GM12872 (cell line): Measurements from ENCODE around the gene LYPD5.

Source experiments
- TF ChIP-seq, protein P1 (sequence below): IDR thresholded peaks from 3 replicates; pipeline ENCODE4 v1.5.1; 2011; ENCODE audit warnings: low read depth, mild to moderate bottlenecking, low read length, moderate library complexity; ENCODE audit not compliant: insufficient read depth

Gene LYPD5

DNA sequence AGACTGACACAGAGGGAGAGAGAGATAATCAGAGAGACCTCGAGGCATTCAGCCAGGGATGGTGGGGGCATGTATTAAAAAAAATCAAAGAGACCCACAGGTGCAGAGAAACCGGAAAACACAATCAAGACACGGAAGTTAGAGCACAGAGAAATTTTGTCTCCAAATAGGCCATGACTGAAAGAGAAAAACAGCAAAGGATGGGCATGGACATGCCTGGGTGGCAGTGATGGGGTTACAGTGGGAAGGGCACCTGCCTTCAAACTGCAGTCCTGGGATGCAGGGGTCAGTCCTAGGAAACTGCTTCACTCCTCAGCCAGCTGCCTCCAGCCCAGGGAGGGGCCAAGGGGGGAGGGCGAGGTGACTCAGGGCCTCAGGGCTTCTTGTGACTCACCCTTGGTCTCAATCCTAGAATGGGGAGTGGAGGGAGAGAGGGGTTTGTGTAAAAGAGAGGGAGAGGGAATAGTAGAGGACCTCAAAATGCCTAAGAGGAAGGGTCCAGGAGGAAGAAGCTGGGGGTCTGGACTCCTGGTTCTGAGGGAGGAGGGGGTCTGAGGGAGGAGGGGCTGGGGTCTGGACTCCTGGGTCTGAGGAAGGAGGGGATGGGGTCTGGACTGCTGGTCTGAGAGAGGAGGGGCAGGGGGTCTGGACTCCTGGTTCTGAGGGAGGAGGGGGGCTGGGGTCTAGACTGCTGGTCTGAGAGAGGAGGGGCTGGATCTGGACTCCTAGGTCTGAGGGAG lies 17.8 kb downstream of the LYPD5 start:
- TF ChIP-seq, protein P1, sequence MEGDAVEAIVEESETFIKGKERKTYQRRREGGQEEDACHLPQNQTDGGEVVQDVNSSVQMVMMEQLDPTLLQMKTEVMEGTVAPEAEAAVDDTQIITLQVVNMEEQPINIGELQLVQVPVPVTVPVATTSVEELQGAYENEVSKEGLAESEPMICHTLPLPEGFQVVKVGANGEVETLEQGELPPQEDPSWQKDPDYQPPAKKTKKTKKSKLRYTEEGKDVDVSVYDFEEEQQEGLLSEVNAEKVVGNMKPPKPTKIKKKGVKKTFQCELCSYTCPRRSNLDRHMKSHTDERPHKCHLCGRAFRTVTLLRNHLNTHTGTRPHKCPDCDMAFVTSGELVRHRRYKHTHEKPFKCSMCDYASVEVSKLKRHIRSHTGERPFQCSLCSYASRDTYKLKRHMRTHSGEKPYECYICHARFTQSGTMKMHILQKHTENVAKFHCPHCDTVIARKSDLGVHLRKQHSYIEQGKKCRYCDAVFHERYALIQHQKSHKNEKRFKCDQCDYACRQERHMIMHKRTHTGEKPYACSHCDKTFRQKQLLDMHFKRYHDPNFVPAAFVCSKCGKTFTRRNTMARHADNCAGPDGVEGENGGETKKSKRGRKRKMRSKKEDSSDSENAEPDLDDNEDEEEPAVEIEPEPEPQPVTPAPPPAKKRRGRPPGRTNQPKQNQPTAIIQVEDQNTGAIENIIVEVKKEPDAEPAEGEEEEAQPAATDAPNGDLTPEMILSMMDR, result no peak

DNA sequence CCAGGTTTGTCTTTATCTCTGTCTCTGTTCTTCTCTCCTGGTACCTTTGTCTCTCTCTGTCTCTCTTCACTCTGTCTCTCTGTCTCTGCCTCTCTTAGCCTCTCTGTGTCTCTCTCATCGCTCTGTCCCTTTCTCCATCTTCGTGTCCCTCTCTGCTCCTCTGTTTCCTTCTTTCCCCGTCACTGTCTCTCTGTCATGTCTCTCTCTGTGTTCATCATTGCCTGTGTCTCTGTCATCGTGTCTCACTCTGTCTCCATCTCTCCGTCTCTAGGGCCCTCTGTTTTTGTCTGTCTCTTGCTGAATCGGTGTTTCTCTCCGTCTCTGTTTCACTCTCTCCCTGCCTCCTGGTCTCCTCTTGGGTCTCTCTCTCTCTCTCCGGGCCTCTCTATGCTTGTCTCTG lies 18.6 kb downstream of the LYPD5 start:
- TF ChIP-seq, protein P1, result no peak

DNA sequence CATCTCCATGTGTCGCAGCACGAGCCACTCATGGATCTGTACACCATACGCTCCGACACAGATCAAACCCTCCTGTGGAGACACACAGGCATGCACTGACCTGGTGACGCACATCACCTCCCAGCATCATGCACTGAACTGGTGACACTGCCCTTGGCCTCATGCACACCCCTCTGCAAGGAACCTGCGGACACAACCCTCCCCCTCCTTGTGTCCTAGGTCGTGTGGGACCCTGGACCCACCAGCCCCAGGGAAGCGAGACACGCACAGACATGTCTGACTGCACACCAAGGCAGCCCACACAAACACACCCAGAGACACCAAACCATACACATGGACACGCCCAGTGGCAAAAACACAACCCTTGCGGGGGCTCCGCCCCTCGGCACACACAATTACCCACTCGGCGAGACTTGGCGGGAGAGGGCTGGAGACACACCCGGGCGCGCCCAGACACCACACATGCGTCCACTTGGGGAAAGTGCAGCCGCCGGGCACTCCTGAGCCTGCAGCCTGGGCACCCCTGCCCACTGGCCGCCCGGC lies 19.5 kb downstream of the LYPD5 start:
- TF ChIP-seq, protein P1, result no peak

DNA sequence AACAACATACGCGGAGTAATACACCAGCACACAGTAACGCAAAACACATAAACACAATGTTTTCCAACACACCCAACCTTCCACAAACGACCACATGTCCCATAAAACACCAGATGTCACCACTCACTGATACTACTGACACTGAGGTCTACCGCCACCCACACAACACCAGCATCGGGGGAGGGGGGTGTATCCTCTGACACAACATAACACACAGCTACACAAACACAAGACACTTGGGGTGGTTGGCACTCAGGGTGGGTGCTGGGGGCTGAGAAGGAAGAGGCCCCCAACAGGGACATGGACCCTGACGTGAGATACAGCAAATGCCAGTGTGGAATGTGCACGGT lies 20.0 kb downstream of the LYPD5 start:
- TF ChIP-seq, protein P1, result no peak

DNA sequence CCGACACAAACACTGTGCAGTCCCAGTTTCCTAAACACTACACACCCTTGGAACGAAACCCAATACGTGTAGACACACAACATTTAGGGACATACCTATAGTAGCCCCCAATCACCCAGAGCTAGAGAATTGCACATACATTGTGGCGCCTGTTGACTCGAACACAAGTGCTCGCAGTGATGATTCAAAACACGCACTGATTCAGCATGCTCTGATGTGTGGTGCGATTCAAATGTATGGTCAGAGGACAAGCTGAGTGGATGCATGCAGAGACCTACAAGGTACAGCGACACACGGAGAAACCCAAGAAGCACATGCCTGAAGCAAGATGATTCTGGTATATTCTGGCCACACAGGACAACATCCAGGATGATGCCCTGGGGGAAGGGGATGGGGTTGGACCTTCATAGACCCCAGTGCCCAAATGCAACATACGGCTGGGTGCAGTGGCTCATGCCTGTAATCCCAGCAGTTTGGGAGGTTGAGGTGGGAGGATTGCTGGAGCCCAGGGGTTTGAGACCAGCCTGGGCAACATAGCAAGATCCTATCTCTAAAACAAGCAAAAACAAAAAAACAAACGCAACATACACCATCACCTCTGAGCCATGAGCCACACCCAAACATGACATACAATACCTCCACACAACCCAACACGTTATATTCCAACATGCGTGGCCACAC lies 20.5 kb downstream of the LYPD5 start:
- TF ChIP-seq, protein P1, result no peak

DNA sequence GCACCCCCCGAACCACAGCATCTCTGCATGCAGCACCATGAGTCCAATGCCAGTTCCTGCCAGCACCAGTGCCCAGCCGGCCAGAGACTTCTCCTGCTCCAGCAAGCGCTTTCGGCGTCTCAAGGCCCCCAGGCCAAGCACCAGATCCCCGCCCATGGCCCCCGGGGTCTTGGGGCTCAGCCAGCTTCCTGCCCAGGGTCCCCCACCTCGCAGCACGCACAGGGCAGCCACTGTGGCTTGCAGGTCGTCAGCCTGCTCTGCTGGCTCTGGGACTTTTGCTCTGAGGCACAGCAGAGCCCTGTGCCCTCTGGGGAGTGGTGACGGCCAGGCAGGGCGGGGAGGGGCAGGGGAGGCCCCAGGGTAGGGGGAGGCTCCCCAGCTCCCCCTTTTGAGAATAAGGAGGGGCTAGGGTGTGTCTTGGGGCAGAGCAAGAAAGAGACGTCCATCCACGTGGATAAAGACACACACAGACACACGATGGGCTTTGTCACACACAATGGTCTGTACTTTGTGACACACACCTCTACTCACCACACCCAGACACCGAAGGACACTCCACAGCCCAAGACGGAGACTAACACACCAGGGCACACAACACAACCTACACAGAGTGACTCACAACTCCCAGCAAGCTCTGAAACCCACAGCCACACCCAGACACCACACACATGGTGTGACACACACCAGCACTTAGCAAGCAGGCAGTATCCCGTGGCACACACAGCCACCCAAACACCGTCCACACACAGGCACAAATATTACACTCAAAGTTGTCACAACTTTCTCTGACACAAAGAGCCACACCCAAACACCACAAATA lies 21.3 kb downstream of the LYPD5 start, which contains the start of gene KCNN4:
KCNN4 (minus strand) TSS at position 268 of the 820 bp plus-strand sequence; CDS start at position 156, 112 bp downstream.
- TF ChIP-seq, protein P1, result no peak

DNA sequence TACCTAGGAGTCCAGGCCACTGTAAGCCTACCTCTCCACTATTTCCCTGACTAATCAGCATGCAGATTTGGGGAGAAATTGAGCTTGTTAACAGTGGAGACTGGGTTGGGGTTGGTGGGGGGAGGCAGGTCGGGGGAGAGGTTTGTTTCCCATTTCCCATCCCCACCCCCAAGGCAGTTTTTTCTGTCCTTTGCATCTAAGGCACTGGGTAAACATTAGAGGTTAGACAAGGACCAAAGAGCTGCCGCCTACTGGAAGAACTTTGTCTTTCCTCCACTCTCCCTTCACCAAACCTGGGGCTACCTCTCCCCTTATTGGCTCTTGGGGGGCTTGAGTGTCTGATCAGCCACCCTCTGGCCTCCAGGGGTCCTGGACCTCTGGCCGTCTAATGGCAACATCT lies 22.4 kb downstream of the LYPD5 start:
- TF ChIP-seq, protein P1, result peak; percentile 69
